Activated CD4-positive, CD25-positive, alpha-beta regulatory T cell treated with anti-CD3 and anti-CD28 coated beads, Interleukin-2, amount 50 U/mL, for 72 hours (primary cell): ENCODE results near the gene FOSL1.

ENCODE experiments used
- DNase-seq: peaks from one replicate; pipeline ENCODE4 v3.0.0; 2021

FOSL1 gene

DNA sequence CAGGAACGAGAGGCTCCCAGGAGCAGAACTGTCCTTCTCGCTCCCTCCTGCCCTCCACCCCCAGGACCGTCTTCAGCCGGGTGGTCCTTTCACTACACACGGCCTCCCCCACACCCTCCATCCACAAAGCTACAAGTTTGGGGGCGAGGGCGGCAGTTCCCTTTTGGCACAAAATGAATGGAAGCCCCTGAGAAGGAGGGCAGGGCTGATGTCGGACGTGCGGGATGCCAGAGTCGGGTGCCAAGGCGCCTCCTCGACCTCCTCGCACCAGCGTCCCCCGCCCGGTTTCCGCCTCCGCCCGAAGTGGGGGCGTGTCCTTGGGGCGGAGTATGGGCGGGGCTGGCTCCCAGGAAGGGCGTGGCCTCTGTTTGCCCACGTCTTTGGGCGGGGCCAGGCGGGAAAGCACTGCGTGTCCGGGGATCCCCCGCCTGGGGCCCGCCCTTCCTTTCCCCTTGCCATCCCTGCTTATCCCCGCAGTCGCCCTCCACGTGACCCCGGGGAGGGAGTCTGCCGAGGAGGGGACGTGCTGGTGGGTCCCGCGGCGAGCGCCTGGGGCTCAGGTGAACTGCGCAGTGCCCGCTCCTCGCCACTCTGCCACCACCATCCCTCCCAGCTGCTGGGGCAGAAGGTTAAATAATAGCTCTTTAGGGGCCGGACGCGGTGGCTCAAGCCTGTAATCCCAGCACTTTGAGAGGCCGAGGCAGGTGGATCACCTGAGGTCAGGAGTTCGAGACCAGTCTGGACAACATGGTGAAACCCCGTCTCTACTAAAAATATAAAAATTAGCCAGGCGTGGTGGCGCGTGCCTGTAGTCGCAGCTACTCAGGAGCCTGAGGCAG lies 26.7 kb downstream of the FOSL1 start:
- DNase-seq, result peak; percentile 98

DNA sequence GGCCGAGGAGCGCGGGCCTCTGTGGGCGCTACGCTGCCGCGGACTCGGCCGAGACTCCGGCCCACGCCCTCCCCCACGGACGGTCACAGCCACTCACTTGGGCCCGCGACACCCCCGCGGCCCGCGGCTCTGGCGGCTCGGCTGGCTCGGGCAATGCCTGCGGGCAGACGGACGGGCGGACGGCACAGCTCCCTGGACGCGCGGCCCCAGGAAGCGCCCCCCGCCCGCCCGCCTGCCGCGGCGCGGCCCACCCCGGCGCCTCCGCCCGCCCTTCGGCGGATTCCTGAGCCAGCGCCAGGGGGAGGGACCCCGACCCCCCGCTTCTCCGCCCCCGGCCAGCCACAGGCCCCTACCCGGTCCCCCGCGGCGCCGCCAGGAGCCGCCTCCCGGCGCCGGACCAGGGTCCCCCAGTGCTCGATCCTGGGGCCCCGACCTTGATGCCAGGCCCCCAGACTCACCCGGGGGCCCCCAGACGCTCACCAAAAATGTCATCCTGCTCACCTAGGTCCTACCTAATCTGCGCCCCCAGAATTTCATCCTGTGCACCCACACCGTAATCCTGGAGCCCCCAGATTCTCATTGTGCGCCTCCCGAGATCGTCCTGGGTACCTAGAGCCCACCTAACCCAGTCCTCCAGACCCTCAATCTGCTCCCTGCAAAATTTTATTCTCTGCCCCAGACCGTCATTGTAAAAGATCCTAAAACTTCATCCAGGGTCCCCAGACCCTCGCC lies 27.4 kb downstream of the FOSL1 start, which contains the start of gene EFEMP2:
TSS of gene EFEMP2 (minus strand) at position 215 of the 732 bp plus-strand sequence. CDS start 446 bp downstream, outside the sequence.
- DNase-seq, result no peak

DNA sequence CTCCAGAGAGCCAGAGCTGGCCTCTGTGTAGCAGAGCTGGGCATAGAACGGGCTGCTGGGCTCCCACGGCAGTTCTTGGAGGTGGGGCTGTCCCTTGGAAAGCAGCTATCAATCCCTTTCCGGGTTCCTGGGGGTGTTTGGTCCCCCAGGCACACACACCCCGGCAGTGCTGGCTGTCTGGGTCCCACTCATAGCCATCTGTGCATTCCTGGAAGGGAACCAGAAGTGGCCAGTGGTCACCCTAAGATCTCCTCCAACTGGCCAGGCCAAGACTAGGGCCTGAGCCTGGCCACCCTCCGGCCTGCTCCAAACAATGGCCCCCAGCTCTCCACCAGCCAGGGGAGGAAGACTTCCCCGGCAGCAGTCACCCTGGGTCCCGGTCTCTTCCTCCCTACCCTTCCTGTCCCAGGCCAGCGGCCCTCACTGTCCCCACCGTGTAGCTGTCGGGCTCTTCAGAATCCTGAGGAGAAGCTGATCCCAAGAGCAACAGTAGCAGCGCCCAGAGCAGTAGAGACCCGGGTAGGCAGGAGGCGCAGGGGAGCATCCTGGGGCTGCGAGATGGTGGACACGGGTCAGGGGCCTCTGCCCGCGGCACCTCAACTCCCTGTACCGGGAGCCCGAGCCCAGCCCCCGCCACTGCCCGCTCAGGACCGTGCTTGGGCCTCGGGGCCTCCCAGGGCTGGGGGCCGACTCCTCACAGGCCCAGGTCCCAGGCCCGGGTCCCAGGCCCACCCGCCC lies 28.2 kb downstream of the FOSL1 start:
- DNase-seq, result no peak

DNA sequence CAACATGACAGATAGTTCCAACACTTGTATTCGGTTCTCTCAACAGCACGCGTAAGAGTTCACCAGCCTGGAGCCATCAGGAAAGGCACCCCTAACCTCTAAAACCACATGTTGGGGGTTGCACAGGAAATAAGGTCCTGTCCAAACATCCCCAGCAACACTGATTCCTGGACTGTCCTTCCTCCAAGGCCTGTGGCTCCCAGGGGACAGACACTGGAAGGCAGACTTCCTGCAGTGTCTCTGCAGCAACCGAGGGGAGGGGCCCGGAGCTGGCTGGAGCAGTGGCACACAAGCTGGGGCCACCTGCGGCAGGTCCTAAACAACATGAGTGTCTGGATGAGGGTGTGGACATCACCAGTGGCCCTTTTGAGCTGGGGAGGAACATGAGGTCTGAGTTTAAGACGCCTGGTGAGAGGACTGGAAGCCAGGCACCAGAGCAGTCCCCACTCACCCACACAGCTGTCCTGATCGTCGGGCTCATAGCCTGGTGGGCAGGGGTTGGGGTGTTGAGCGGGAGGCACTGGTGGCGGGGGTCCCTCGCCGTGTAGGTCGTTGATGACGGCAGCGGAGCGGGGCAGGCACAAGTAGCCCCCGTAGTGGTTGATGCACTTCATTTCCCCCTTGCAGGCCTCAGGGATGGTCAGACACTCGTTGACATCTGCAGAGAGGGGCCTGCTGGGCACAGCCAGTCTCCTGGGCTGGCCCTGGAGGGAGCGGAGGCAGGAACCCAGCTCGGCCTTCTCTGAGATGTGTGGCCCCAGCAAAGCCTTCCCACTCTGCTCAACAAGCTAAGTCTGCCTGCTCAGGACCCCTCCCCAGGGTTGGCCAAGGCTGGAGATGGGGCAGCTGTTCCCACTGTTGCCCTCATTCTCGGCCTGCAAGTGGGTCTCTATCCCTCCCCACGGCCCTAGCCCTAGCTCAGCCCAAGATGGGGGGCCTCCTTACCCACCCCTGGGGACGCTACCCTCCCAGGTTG lies 29.2 kb downstream of the FOSL1 start:
- DNase-seq, result no peak

DNA sequence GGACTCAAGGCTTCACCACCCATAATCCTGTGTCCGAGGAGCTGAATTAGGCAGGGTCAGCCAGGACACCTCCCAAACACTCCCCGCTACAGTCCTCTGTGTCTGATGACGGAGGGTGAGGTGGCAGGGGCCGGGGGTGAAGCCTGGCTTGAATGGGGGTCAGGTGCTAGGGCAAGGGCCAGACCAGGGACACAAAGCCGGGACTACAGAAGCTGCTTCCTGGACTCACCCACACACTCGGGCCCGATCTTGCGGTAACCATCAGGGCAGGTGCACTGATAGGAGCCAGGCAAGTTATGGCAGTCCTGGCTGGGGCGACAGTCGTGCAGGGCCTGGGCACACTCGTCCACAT lies 29.9 kb downstream of the FOSL1 start:
- no peak for DNase-seq

DNA sequence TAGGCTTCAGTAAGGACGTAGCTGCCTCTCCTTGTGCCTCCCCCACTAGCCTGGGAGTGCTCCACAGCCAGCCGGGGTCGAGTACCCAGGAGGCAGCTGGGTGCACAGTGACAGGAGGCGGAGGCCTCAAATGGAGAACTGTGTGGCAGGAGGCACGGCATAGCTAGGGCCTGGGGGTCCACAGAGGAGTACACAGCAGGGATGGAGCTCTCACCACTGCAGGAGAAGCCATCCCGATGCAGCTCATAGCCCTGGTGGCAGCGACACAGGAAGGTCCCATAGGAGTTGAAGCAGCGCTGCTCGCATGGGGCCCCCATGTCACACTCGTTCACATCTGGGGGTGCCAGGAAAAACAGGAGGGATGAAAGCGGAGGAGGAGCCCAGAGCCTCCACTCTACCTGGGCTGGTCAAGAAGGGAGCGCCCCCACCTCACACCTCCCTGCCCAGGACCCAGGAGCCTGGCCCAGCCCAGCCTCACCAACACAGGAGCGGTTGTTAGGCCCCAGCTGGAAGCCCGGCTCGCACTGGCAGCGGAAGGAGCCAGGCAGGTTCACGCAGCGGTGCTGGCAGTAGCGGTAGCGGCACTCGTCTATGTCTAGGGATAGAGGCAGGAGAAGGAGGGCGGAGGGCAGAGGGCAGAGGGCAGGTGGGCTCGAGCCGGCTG lies 30.4 kb downstream of the FOSL1 start:
- no peak for DNase-seq

DNA sequence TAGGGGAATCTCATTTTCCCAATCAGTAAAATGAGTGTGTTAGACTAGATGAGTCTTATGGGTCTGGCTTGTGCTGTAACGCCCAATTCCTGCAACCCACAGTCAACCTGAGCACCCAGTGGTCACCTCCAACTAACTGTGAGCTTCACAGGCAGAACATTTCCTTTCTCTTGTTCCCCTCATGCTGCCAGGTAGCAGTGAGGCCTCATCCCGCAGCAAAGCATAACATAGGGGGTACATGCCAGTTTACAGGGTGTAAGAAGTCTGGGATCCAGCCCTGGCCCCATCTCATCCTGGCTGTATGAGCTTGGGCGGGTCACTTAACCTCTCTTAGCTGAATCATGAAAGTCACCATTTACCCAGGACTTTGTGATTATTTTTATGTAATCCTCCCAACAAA lies 31.3 kb downstream of the FOSL1 start:
- DNase-seq, result no peak

DNA sequence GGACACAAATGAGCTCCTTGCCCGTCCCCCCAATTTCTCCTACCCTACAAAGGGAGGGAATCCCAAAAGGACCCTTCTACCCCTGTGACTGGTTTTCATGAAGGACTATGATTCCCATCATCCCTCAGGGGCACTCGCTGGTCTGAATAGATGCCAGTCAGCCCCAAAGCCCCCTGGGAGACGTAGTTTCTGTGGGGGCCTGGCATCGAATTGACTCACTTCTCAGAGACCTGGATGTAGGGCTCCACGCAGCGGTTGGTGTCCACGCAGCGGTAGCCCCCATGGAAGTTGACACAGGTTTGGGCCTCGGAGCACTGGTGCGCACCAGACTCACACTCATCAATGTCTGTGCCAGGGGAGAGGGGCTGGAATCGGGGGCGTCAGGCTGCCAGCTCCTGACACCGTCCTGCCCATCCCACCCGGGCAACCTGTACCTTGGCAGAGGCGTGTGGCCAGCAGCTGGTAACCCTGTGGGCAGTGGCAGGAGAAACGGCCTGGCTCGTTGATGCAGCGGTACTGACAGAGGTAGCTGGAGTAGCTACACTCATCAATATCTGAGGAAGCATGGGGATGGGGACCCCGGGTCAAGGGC lies 32.0 kb downstream of the FOSL1 start:
- no peak for DNase-seq

DNA sequence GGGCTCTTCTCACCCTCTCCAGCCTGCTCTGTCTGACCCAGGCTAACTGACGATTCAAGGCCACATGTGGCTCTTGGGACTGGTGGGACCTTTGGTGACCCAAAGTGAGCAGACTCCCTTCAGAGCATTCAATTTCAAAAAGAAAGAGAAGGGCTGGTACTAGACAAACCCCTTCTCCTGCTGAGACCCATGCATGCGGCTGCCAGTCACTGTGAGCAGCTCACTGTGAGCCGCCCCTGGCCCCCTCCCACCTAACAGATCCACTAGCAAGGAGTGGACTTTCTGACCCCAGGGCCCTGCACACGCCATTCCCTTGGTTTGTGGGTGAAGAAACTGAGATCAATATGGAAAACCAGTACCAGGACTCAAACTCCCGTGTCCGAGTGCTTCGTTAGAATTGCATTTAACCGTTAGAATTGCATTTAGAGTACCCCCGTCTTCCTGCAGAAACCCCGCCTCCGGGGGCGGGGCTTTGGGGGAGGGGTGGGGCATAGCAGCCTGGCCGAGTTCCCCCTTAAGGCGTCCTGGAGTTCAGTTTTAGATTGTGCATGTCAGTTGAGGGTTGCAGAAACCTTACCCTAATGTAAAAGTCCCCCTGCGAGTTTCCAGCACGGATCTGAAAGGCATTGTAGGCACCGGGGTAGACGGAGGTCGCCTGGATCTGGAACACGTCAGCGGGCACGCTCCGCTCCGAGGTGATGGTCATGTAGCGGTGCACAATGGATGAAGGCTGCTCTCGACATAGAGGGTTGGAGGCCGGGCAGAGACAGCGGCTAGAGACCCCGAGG lies 32.7 kb downstream of the FOSL1 start:
- DNase-seq, result no peak

DNA sequence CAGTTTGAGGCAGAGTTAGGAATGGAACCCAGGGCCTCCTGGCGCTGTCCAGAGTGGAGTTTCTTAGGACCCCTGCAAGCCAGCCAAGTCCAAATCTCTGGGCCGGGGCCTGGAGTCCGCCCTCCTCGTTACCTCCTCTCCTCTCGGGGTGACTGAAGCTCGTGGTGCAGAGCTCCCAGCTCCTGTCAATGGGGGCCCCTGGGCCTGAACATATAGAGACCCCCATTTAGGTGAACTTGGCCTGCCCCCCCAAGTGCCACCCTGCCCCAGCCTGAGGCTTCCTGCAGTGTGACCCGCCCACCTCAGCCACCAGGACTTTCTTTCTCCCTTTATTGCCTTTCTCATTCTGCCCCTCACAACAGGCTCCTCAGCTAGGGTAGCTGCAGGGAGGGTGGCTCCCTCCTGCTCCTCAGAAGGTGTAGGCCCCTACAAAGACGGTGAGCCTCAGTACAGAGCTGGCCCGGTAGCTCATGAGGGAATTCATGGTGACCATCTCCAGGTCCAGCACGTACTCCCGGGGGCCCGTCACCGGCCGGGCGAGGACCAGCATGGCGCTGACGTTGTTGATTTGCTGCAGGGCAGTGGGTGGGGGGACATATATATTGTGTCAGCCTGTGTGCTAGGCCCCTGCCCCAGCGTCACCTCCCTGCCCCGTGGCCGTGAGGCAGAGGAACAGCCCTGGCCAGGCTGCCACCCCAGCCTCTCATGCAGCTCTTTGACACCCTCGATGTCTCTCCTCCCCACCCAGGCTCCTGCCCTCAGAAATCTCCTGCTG lies 33.5 kb downstream of the FOSL1 start:
- no peak for DNase-seq

DNA sequence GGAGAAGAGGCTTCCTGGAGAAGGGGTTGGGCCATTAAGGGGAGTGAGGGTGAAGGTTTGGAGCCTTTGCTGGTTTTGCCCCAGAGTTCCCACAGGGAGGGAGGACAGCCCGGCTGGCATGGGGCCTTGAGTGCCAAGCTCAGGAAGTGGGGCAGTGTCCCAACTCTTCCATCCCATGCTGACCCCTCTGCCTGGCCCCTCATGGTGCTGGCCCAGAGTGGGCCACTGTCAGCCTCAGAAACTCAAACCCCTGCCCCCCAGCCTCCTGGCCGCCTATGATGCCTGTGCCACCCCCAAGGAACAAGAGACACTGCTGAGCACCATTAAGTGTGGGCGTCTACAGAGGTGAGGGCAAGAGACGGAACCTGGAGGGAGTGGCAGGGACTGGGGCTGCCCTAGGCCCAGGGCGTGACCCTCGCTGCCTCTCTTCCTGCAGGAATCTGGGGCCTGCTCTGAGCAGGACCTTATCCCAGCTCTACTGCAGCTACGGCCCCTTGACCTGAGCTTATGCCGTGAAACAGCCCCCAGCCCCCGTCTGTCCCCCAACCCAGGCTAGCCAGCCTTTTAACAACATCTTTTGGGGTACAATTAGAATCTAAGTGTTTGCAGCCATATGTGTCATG lies 34.5 kb downstream of the FOSL1 start:
- no peak for DNase-seq

DNA sequence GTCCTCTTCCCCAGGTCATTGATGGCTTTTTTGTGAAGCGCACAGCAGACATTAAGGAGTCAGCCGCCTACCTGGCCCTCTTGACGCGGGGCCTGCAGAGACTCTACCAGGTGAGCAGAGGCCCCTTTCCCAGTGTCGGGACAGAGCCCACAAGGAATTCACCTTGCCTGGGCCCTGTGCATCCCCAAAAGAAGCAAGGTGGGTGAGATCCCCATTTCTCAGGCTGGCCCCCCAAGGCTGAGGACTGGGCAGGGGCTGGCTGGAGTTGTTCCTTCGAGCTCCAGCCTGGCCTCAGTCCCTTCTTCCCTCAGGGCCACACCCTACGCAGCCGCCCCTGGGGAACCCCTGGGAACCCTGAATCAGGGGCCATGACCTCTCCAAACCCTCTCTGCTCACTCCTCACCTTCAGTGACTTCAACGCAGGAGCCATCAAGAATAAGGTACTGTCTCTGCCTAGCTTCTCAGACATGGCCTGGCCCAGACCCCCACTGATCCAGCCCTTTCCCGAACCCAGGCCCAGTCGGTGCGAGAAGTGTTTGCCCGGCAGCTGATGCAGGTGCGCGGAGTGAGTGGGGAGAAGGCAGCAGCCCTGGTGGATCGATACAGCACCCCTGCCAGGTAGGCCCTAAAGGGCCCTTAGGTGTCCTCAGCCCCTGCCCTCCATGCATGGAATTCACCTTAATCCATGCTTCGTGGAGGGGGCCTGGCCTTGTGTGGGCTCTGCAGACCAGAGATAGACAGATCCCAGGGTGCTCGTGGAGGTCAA lies 35.3 kb downstream of the FOSL1 start:
- DNase-seq, result no peak

DNA sequence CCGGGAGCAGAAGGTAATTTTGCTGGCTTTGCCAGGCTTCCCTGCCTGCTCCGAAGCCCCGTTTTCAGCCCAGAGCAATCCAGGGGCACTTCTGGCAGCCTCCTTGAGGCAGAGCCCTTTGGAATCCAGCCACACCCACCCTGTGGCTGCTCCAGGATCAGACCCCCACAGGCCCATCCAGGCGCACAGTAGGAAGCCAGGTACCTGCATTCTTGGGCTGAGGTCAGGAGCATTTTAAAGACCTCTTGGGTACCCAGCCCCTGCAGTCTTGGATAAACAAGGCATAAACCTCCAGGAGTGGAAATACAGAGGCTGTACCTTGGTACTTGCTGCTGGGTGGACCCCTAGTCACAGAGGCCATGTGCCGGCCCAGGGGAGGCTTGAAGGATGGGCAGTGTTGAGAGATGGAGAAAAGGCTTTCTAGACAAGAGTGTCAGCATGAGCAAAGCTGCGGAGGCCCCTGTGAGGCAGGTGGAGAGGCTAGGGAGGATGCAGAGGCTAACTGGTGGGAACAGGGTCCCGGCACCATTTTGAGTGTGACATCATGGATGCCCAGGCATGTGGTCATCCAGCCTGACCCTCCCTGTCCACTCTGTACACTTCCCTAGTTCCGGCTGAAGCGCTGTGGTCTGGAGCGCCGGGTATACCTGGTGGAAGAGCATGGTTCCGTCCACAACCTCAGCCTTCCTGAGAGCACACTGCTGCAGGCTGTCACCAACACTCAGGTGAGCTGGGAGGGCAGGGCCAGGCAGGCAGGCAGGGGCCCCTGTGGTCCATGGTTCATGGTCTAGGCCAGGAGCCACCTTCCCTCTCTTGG lies 36.1 kb downstream of the FOSL1 start:
- DNase-seq, result no peak

DNA sequence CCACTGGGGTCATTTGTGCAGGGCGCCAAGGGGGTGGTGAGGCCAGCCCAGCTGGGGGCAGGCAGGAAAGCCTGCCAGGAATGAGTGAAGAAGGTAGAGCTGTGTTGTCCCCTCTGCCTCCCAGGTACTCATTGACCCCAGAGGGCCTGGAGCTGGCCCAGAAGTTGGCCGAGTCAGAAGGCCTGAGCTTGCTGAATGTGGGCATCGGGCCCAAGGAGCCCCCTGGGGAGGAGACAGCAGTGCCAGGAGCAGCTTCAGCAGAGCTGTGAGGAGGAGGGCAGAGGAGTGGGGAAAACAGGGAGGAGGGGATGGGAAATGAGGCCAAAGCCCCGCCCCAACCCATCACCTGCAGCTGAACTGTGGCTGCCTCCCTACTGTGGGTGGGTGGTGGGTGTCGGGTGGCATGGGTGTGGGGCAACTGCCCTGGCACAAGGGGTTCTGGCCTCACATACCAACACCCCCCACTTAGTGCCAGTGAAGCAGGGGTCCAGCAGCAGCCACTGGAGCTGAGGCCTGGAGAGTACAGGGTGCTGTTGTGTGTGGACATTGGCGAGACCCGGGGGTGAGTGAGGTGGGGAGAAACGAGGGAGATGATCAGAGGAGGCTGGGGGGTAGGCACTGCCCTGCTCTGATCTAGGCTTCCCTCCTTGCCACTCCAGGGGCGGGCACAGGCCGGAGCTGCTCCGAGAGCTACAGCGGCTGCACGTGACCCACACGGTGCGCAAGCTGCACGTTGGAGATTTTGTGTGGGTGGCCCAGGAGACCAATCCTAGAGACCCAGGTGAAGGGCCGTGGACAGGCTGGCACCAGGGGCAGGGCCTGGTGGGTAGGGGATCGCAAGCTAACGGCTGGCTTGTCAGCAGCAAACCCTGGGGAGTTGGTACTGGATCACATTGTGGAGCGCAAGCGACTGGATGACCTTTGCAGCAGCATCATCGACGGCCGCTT lies 37.0 kb downstream of the FOSL1 start:
- no peak for DNase-seq

DNA sequence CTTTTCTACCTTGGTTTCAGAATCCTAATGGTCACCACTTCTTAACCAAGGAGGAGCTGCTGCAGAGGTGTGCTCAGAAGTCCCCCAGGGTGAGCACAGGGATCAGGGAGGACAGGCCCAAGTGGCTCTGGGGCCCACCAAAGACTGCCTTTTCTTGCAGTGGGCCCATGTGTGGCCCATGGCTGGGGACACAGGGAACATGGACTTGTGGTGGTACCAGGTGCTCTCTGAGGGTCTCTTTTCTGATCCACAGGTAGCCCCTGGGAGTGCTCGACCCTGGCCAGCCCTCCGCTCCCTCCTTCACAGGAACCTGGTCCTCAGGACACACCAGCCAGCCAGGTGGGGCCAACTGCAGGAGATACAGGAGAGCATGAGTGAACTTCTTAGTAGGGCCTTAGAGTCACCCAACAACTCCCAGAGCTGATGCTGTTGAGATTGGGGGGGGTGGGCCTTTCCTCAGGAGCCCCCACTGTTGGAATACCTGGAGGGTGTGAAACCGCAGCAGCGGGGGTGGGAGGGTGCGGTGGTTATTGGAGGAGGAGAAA lies 37.9 kb downstream of the FOSL1 start:
- DNase-seq, result no peak
